Type B pancreatic cell (in vitro differentiated cells): Measurements from ENCODE around the gene CEP68. TPM values are rescaled to one million over a fixed set of nuclear protein-coding genes. Genes with fewer than 3 reads are reported as not detected.

Source experiments
- DNase-seq: peaks from one replicate; pipeline ENCODE4 v3.0.0; 2021; ENCODE audit warnings: mixed read lengths; ENCODE audit not compliant: unreplicated experiment; ENCODE audit errors: extremely low spot score
- H3K27ac Mint-ChIP-seq: 2 replicates; pipeline ENCODE4 v1.8.0; 2021; ENCODE audit warnings: mild to moderate bottlenecking, mixed read lengths
- H3K27me3 Mint-ChIP-seq: 2 replicates; pipeline ENCODE4 v1.8.0; 2021; ENCODE audit warnings: mixed read lengths
- H3K36me3 Mint-ChIP-seq: 2 replicates; pipeline ENCODE4 v1.8.0; 2021; ENCODE audit warnings: mixed read lengths
- H3K4me1 Mint-ChIP-seq: one replicate; pipeline ENCODE4 v1.8.0; 2021; ENCODE audit warnings: mixed read lengths; ENCODE audit not compliant: unreplicated experiment
- H3K4me3 Mint-ChIP-seq: 2 replicates; pipeline ENCODE4 v1.8.0; 2021; ENCODE audit warnings: mild to moderate bottlenecking, mixed read lengths
- H3K9me3 Mint-ChIP-seq: 2 replicates; pipeline ENCODE4 v1.8.0; 2021; ENCODE audit warnings: mixed read lengths
- CTCF ChIP-seq: fragments of 200-600 bp; sonication (generic); conservative IDR thresholded peaks from 2 replicates; pipeline ENCODE4 v1.5.0; 2021; ENCODE audit warnings: antibody characterized with exemption, mild to moderate bottlenecking
- total RNA-seq: library from RNA; stranded (reverse); gene quantifications from 2 replicates; pipeline ENCODE4 v1.2.1, GENCODE V29; 2021; ENCODE audit warnings: low replicate concordance

The CEP68 gene
- total RNA-seq, 1 donor from 2014 or later, result 21.5 TPM

GRCh38 chr2:65026704-65027464 lies 29.3 kb upstream of the CEP68 start:
- H3K36me3 Mint-ChIP-seq, result peaks cover 5% of the 10 kb centered on the region
- H3K9me3 Mint-ChIP-seq, result no peaks in the 10 kb centered on the region
- no peak for TF ChIP-seq CTCF
- H3K4me3 Mint-ChIP-seq, result no peak overlapping the region
- no peak for DNase-seq
- H3K27ac Mint-ChIP-seq, result no peak overlapping the region
- no peaks in the 10 kb centered on the region for H3K27me3 Mint-ChIP-seq
- peaks cover 10% of the 10 kb centered on the region for H3K4me1 Mint-ChIP-seq

DNA sequence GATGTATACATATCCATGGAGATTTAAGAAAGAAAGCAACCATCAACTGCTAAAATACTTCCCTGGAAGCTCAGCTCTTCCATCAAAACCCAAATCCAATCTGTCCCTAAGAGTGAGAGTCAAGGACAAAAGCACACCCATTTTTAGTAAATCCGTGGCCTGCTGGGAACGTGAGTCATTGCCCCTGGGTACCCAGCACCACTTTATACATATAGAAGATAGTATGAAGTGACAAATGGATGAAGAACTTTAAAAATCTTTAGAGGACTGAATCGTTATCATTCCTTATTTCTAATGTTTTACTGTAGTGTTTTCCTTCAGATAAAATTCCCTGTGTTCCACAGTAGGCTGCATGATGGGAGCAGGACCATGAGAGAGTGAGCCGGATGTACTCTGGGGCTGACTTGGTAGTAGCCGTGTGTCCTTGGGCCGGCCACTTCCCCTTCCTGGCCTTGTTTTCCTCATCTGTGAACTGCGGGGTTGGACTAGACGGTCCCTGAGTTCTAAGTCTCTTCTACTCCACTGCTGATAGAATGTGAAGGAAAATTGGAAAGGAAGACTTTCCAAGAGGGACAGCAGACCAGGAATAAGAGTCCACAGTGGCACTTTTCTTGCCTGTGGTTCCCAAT lies 28.5 kb upstream of the CEP68 start:
- Mint-ChIP-seq H3K27ac (no peak overlapping the region), H3K9me3 (no peaks in the 10 kb centered on the region), H3K4me1 (peaks cover 7% of the 10 kb centered on the region), H3K4me3 (no peak overlapping the region), H3K36me3 (peaks cover 5% of the 10 kb centered on the region), H3K27me3 (no peaks in the 10 kb centered on the region)
- TF ChIP-seq CTCF, result no peak
- no peak for DNase-seq

GRCh38 chr2:65030476-65031332 lies 25.5 kb upstream of the CEP68 start:
- Mint-ChIP-seq H3K9me3 (no peaks in the 10 kb centered on the region), H3K36me3 (no peaks in the 10 kb centered on the region), H3K27ac (no peak overlapping the region), H3K4me1 (no peaks in the 10 kb centered on the region), H3K4me3 (no peak overlapping the region), H3K27me3 (no peaks in the 10 kb centered on the region)
- no peak for DNase-seq
- no peak for TF ChIP-seq CTCF

DNA sequence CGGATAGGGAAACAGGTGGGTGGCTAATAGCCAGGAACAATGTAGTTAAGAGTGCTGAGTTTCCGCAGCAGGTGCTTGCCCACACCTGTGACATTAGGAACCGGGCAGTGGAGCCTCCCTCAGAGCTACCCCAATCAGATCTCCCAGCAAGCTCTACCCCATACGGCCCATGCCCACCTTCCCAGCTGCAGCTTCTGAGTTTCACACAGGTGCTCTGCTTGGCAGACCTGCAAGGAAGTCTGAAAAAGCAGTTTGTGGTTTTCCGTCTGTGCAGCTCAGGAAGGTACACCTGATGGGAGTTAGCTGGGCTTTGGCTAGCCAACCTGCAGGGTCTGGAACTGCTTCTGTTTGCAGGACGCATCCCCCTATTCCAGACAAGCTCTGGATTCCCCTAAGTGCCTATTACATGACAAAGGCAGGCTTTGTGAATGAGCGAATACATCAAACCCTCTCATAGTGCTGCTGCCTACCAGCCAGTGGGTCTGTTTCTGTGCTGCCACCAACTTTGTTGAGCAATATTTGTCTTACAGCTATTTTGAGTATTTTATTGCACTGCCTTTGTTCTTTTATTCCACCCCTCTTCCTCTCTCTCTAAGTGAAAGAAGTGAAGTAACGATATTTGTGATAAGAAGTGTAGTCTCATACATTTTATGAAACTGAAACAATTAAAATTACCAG lies 24.7 kb upstream of the CEP68 start:
- H3K9me3 Mint-ChIP-seq, result no peaks in the 10 kb centered on the region
- no peaks in the 10 kb centered on the region for H3K27me3 Mint-ChIP-seq
- no peak for TF ChIP-seq CTCF
- H3K36me3 Mint-ChIP-seq, result no peaks in the 10 kb centered on the region
- no peak overlapping the region for H3K27ac Mint-ChIP-seq
- DNase-seq, result no peak
- no peaks in the 10 kb centered on the region for H3K4me1 Mint-ChIP-seq
- no peak overlapping the region for H3K4me3 Mint-ChIP-seq
